WTC11 (cell line): Measurements from ENCODE around the gene LY6G6F.

ENCODE experiments used
- RELA ChIP-seq: sonication (generic); formaldehyde crosslinking; IDR thresholded peaks from 2 replicates; pipeline ENCODE4 v1.8.1; 2022; ENCODE audit warnings: missing genetic modification reagents, mild to moderate bottlenecking, borderline replicate concordance
- ZNF416 ChIP-seq: fragments of 250-450 bp; sonication (Bioruptor Pico); IDR thresholded peaks from 2 replicates; pipeline ENCODE4 v1.9.0; 2021; ENCODE audit warnings: mild to moderate bottlenecking, inconsistent platforms
- TF ChIP-seq, protein P1 (sequence below): fragments of 200-600 bp; IDR thresholded peaks from 2 replicates; pipeline ENCODE4 v1.8.0; 2022; ENCODE audit warnings: antibody characterized with exemption

DNA sequence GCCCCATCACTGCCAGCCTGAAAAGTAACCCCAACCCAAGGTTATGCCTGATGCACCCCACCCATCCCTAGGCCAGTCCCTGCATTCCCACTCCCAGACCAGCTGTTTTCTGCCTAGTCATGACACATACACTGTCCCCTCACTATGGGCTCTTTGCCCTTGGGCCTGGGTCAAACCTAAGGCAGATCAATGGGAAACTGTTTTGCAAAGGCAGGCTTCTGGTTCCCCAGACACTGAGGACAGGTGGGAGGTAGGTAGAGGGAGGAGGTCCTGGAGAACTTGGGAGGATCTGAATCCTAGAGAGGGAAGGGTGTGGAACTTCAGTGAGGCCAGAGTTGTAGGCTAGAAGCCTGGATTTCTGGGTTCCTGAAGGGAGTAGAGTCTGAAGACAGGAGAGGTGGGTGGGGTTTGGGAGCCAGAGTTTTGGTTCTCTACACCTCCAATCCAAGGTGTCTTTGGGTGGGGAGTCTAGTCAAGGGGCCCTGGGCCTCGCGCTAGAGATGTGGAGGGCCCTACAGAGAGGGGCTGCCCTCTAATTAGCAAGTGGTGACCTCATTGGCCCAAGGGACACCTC, 27.7 kb downstream of the LY6G6F start:
- TF ChIP-seq, protein P1, sequence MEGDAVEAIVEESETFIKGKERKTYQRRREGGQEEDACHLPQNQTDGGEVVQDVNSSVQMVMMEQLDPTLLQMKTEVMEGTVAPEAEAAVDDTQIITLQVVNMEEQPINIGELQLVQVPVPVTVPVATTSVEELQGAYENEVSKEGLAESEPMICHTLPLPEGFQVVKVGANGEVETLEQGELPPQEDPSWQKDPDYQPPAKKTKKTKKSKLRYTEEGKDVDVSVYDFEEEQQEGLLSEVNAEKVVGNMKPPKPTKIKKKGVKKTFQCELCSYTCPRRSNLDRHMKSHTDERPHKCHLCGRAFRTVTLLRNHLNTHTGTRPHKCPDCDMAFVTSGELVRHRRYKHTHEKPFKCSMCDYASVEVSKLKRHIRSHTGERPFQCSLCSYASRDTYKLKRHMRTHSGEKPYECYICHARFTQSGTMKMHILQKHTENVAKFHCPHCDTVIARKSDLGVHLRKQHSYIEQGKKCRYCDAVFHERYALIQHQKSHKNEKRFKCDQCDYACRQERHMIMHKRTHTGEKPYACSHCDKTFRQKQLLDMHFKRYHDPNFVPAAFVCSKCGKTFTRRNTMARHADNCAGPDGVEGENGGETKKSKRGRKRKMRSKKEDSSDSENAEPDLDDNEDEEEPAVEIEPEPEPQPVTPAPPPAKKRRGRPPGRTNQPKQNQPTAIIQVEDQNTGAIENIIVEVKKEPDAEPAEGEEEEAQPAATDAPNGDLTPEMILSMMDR: no peak
- TF ChIP-seq RELA (no peak), ZNF416 (CRISPR knock-in tag) (no peak)
